Fibroblast of skin of left biceps (primary cell): Measurements from ENCODE around the gene TTC23L.
A peak's percentile ranks its signal among the peaks of the same experiment; 100 is the strongest.

ENCODE experiments used
- DNase-seq, 2 experiments: peaks; one replicate each; pipeline ENCODE4 v3.0.0-alpha.2; 2013; ENCODE audit warnings: low read depth in 2 of 2

TTC23L gene

GRCh38 chr5:34833090-34833489 is 5.9 kb upstream of the TTC23L start:
- DNase-seq: no peak

- no peak for DNase-seq
These were observed 4.8 kb upstream of the TTC23L start for GRCh38 chr5:34833976-34834793.

DNA sequence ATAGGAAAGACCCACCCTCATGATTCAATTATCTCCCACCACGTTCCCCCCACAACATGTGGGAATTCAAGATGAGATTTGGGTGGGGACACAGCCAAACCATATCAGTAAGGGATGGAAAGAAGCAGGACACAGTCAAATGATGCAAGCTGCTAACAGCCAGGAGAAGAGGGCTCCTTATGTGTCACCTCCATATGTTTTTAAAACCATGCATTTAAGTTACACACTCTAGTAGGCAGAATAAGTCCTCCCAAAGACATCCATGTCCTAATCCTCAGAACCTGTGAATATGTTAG is 4.2 kb upstream of the TTC23L start:
- no peak for DNase-seq

GRCh38 chr5:34835664-34836063 is 3.3 kb upstream of the TTC23L start:
- no peak for DNase-seq

GRCh38 chr5:34841816-34842215 is 2.9 kb downstream of the TTC23L start:
- no peak for DNase-seq

- no peak for DNase-seq
These were observed 3.6 kb downstream of the TTC23L start for GRCh38 chr5:34842554-34842953.

- DNase-seq: no peak
These were observed 4.5 kb downstream of the TTC23L start for GRCh38 chr5:34843497-34843896.

- DNase-seq: no peak
These were observed 5.1 kb downstream of the TTC23L start for GRCh38 chr5:34844106-34844505.

GRCh38 chr5:34844999-34845398 is 6.0 kb downstream of the TTC23L start:
- no peak for DNase-seq

GRCh38 chr5:34847056-34847455 is 8.1 kb downstream of the TTC23L start:
- no peak for DNase-seq

GRCh38 chr5:34847552-34847951 is 8.6 kb downstream of the TTC23L start:
- DNase-seq: no peak

DNA sequence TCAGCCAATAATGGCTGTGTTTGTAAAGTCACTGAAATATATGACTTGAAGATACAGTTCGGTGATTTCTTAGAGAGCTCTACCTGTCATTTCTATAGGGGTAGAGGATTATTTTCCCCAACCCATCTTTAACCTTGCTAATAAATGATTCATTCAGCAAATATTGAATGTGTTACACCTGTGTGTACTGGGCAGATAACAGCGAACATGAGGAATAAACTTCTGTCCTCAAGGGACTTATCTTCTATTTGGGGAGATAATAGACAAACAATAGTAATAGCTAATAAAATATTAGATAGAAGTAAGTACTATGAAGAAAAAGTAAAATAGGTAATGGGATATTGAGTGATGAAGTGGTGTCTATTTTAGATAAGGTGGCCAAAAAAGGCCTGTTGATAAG is 9.3 kb downstream of the TTC23L start:
- no peak for DNase-seq

DNA sequence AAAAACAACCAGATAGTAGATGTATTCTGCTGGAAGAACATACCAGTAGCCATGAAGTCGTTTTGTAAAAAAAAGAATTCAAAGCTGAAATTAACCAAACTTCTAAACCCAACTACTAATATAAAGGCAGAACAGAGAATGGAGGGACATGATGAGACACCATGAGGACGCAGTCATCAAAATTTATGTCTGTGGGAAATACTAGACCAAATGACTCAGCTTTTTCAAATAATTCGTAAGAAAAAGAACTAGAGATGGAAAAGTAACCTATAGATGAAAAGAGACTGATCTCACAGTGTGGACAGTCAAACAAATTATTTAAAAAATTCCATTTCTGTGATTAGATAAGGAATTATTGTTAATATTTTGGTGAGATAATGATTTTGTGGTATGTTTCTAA is 10.3 kb downstream of the TTC23L start:
- no peak for DNase-seq

DNA sequence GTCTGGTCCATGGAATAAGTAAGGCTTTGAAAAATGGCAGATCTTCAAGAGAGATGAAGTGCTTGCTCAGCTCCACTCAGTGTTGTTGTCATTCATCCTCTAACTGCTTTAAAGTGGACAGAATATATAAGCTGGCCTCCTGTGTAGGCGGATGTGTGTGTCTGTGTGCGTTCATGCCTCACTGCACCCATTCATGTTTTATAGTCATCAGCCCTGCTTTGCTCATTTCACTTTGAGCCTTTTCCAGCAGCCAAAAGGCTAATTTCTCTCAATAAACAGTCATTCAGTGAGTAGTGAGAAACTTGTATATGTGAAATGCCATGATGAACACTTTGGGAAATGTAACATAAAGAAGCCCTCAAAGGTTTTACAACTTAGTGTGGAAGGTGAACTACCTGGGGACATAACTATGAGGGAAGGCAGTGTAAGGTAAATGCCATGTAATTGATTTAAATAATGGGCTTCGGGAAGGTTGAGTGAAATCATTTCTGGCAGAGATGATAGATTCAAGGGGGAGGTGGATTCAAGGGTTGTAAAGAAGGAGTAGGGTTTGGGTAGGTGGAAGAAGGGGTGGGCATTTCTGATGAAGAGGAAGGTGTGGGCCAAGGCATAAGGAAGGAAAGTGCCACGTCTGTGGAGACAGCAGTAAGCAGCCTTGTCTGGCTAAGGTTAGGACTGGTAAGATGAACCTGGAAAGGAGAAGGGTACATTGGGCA is 15.7 kb downstream of the TTC23L start:
- no peak for DNase-seq

GRCh38 chr5:34857161-34857560 is 18.2 kb downstream of the TTC23L start:
- DNase-seq: no peak

DNA sequence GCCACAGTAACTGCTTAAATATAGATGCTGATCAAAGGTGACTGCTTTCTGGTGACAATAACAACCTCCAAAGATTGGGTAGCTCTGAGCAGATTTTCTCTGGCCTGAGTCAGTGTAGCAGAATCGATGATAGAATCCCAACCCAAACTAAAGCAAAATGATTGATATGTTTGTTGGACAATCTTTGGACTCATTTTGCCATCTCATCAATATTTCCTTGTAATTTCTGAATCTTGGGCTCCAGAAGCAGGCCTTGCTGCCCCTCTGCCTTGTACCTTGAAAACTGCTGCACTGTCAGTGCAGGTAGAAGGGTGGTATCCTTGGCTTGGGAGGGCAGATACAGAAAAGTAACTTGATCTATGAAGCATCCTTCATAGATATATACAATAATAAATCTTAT is 18.9 kb downstream of the TTC23L start:
- DNase-seq: no peak

- DNase-seq: peak; percentile 39 to 40
These were observed 19.8 kb downstream of the TTC23L start for GRCh38 chr5:34858790-34859189.

DNA sequence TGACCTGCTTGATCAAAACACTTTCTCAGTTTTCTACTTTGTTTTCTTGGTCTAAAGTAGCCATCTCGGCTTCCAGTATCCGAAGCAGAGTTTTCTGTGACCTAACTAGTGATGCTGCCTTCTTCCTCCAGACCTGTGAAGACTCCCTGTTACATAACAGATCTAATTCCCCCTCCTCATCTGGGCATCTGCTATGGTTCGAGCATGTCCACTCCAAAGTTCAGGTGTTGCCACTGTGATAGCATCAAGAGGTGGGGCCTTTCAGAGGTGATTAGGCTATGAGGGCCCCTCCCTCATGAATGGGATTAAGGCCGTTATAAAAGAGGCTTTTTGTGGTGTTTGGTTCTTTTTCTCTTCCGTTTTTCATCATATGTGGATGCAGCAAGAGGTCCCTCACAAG is 20.3 kb downstream of the TTC23L start:
- DNase-seq: no peak

DNA sequence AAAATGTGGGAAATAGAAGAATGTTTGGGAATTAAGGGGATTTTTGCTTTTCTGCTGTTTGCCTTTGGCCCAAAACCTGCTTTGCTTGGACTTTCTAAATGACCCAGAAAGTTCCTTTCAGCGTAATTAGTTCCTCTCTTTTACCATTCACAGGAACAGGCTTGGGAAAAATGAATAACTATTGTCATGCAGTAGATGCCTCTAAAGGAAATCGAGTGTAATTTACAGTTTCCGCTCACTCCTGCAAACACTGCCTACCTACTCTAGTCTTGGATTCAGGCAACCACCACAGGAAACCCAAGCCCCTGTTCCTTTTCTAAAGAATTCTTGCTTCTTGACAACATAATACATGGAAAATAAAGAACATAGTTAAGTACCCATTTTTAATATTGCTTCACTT is 25.0 kb downstream of the TTC23L start:
- no peak for DNase-seq

GRCh38 chr5:34865091-34865490 is 26.1 kb downstream of the TTC23L start:
- no peak for DNase-seq

- DNase-seq: no peak
These were observed 28.1 kb downstream of the TTC23L start for GRCh38 chr5:34866989-34867471.

- DNase-seq: no peak
These were observed 28.7 kb downstream of the TTC23L start for GRCh38 chr5:34867660-34868059.

DNA sequence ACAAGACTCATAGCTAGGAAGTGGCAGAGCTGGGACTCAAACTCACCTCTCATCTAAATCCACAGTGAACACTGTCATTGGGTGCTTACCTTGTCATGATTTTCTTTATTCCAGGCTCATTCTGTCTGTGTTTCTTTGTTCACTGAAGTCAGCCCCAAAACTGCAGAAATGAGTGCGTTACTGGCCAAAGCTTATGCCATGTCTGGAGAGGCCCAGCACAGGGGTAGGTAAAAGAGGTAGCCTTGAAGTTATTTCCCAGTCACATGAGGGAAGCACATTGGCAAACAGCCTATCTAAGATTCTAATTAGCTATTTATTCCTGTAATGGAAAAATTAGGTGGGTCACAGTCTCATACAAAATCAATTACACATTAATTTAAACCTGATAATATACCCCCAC is 29.8 kb downstream of the TTC23L start:
- DNase-seq: no peak
